GM23338 (cell line): ENCODE measurements around the gene YWHAH. TPM values are rescaled to one million over a fixed set of nuclear protein-coding genes. Genes with fewer than 3 reads are reported as not detected.

Experiments used
- ATAC-seq: fragments of 200-7000 bp; cut with Tn5 transposase; 3 replicates; pipeline ENCODE4 v1.9.1; 2020
- DNase-seq: peaks from one replicate; pipeline ENCODE4 v3.0.0-alpha.2; 2015; ENCODE audit warnings: low spot score
- H2AFZ ChIP-seq: fragments of 200-600 bp; sonication (generic); 2 replicates; pipeline ENCODE4 v1.8.0; 2016; ENCODE audit warnings: antibody characterized with exemption, mild to moderate bottlenecking, moderate library complexity
- H3F3A ChIP-seq: fragments of 200-600 bp; sonication (generic); replicated peaks from 2 replicates; pipeline ENCODE4 v1.8.0; 2017; ENCODE audit warnings: antibody characterized with exemption, mixed run types, low read depth
- H3K27ac ChIP-seq: fragments of 200-600 bp; sonication (generic); 2 replicates; pipeline ENCODE4 v1.6.1; 2016; ENCODE audit warnings: low read depth
- H3K27me3 ChIP-seq: fragments of 200-600 bp; sonication (generic); 2 replicates; pipeline ENCODE4 v1.8.0; 2016; ENCODE audit warnings: mild to moderate bottlenecking, mixed run types, moderate library complexity; ENCODE audit not compliant: insufficient read depth
- H3K36me3 ChIP-seq: fragments of 200-600 bp; sonication (generic); 2 replicates; pipeline ENCODE4 v1.8.0; 2016; ENCODE audit warnings: mild to moderate bottlenecking; ENCODE audit not compliant: insufficient read depth
- H3K4me1 ChIP-seq: fragments of 200-600 bp; sonication (generic); 2 replicates; pipeline ENCODE4 v1.8.0; 2016; ENCODE audit warnings: mild to moderate bottlenecking, moderate library complexity; ENCODE audit not compliant: insufficient read depth
- H3K4me2 ChIP-seq: fragments of 200-600 bp; sonication (generic); 2 replicates; pipeline ENCODE4 v1.7.1; 2017; ENCODE audit warnings: mixed run types
- H3K4me3 ChIP-seq: fragments of 200-600 bp; sonication (generic); 2 replicates; pipeline ENCODE4 v1.6.1; 2016; ENCODE audit warnings: mixed run types
- H3K79me2 ChIP-seq: fragments of 200-600 bp; sonication (generic); replicated peaks from 2 replicates; pipeline ENCODE4 v1.8.0; 2017; ENCODE audit warnings: mild to moderate bottlenecking; ENCODE audit not compliant: insufficient read depth
- H3K9me2 ChIP-seq: fragments of 200-600 bp; sonication (generic); 2 replicates; pipeline ENCODE4 v1.8.0; 2017; ENCODE audit not compliant: insufficient read depth
- H4K20me1 ChIP-seq: fragments of 200-600 bp; sonication (generic); replicated peaks from 2 replicates; pipeline ENCODE4 v1.8.0; 2017; ENCODE audit warnings: mild to moderate bottlenecking; ENCODE audit not compliant: insufficient read depth
- H3K27ac Mint-ChIP-seq: 2 replicates; pipeline ENCODE4 v1.8.0; 2020; ENCODE audit warnings: inconsistent platforms, mild to moderate bottlenecking, moderate library complexity, mixed read lengths
- H3K27me3 Mint-ChIP-seq: 3 replicates; pipeline ENCODE4 v1.8.0; 2022; ENCODE audit warnings: low read depth, mild to moderate bottlenecking, moderate library complexity, mixed read lengths, inconsistent platforms; ENCODE audit not compliant: insufficient read depth, poor library complexity
- H3K36me3 Mint-ChIP-seq: 3 replicates; pipeline ENCODE4 v1.8.0; 2021; ENCODE audit warnings: low read depth, mild to moderate bottlenecking, inconsistent platforms, moderate library complexity, mixed read lengths
- H3K4me1 Mint-ChIP-seq: 3 replicates; pipeline ENCODE4 v1.8.0; 2020; ENCODE audit warnings: mild to moderate bottlenecking, inconsistent platforms, mixed read lengths
- H3K4me3 Mint-ChIP-seq: 3 replicates; pipeline ENCODE4 v1.8.0; 2021; ENCODE audit warnings: moderate library complexity, mild to moderate bottlenecking, inconsistent platforms, mixed read lengths
- H3K9me3 Mint-ChIP-seq: 3 replicates; pipeline ENCODE4 v1.8.0; 2020; ENCODE audit warnings: moderate library complexity, mild to moderate bottlenecking, inconsistent platforms, mixed read lengths
- EZH2 ChIP-seq: fragments of 200-600 bp; sonication (generic); IDR thresholded peaks from one replicate; pipeline ENCODE4 v1.8.0; 2017; ENCODE audit warnings: antibody characterized with exemption, mild to moderate bottlenecking, low read depth; ENCODE audit not compliant: unreplicated experiment
- NANOG ChIP-seq: IDR thresholded peaks from 2 replicates; pipeline ENCODE4 v1.6.1; 2016; ENCODE audit warnings: antibody characterized with exemption, borderline replicate concordance
- POLR2AphosphoS5 ChIP-seq: IDR thresholded peaks from 2 replicates; pipeline ENCODE4 v1.6.1; 2016; ENCODE audit warnings: antibody characterized with exemption, low read depth
- STAT1 ChIP-seq: IDR thresholded peaks from one replicate; pipeline ENCODE4 v1.6.1; 2016; ENCODE audit warnings: antibody characterized with exemption; ENCODE audit not compliant: unreplicated experiment
- ZNF114 ChIP-seq: fragments of 250-450 bp; sonication (Bioruptor Pico); IDR thresholded peaks from 2 replicates; pipeline ENCODE4 v1.5.0; 2020; ENCODE audit warnings: mild to moderate bottlenecking, moderate library complexity
- ZNF331 ChIP-seq: fragments of 250-450 bp; sonication (Bioruptor Pico); IDR thresholded peaks from 2 replicates; pipeline ENCODE4 v1.5.0; 2020; ENCODE audit warnings: low read depth, mild to moderate bottlenecking, moderate library complexity
- polyA plus RNA-seq: library from polyadenylated mRNA; unstranded; fragments of >200 nt; fragmentation: Nextera tagmentation; extraction: Ambion mirVana; gene quantifications from 2 replicates; pipeline ENCODE4 v1.2.1, GENCODE V29; 2016
- total RNA-seq: library from RNA; depleted of rRNA; stranded (reverse); fragments of >200 nt; shearing (Covaris generic); gene quantifications from 2 replicates; pipeline ENCODE4 v1.2.3, GENCODE V29; 2014
- TF ChIP-seq, protein P1 (sequence below): IDR thresholded peaks from 2 replicates; pipeline ENCODE4 v1.6.1; 2016; ENCODE audit warnings: antibody characterized with exemption
- TF ChIP-seq, protein P2 (sequence below): fragments of 250-450 bp; sonication (Bioruptor Pico); IDR thresholded peaks from 2 replicates; pipeline ENCODE4 v1.5.0; 2020; ENCODE audit warnings: mild to moderate bottlenecking, moderate library complexity
- TF ChIP-seq, protein P3 (sequence below), 2 experiments: fragments of 200-600 bp in 1 of 2; sonication (generic) in 1 of 2; conservative IDR thresholded peaks; 2 replicates each; pipeline versions ENCODE4 v1.5.1 to v1.6.1; 2016 to 2017; ENCODE audit warnings: antibody characterized with exemption in 2 of 2, low read depth in 2 of 2, mild to moderate bottlenecking in 2 of 2, moderate library complexity in 1 of 2
- TF ChIP-seq, protein P4 (sequence below): IDR thresholded peaks from one replicate; pipeline ENCODE4 v1.6.1; 2018; ENCODE audit warnings: antibody characterized with exemption; ENCODE audit not compliant: unreplicated experiment

Gene YWHAH
- total and polyA plus RNA-seq, 2 experiments from 2014 or later: 277 to 283 TPM

DNA sequence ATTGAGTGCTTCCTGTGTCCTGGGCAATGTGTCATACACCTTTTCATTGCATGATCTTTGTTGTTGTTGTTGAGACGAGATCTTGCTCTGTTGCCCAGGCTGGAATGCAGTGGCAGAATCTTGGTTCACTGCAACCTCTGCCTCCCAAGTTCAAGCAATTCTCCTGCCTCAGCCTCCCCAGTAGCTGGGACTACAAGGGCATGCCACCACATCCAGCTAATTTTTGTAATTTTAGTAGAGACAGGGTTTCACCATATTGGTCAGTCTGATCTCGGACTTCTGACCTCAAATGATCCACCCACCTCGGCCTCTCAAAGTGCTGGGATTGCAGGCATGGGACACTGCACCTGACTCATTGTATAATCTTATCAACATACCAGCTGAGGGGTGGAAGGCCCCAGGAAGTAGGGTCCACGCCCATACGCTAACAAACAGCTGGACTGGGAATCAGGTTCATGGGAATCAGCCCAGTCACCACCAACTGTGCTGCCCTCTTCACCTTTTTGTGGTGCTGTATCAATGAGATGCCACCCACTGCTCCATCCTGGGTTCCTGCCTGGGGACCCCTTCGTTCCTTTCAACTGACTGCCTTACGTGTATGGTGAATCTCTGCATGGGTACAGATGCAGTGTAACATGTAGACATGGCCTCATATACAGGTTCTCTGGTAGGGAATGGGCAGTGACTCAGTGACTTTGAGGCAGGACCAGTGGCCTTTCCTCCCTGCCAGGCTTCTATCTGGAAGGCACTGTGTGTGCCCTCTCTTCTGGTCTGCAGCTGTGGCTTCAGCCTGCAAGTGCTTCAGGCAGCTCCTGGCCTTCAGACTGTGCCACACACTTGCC, 32.5 kb upstream of the YWHAH start:
- Mint-ChIP-seq H3K4me3 (no peak overlapping the region), H3K27me3 (peaks cover 4% of the 10 kb centered on the region), H3K36me3 (peaks cover 4% of the 10 kb centered on the region; the same call in 1 of the 3 replicates), H3K9me3 (no peaks in the 10 kb centered on the region), H3K4me1 (no peaks in the 10 kb centered on the region), H3K27ac (no peak overlapping the region)
- no peak overlapping the region for H2AFZ ChIP-seq
- no peak for DNase-seq
- H4K20me1 ChIP-seq: no peaks in the 10 kb centered on the region
- no peak overlapping the region for H3K4me2 ChIP-seq
- no peaks in the 10 kb centered on the region for H3K9me2 ChIP-seq
- no peak for ATAC-seq
- H3K4me1 ChIP-seq: no peaks in the 10 kb centered on the region
- H3K27ac ChIP-seq: no peak overlapping the region
- H3K4me3 ChIP-seq: no peak overlapping the region
- no peaks in the 10 kb centered on the region for H3K27me3 ChIP-seq
- no peaks in the 10 kb centered on the region for H3K79me2 ChIP-seq
- no peak for TF ChIP-seq STAT1
- TF ChIP-seq, protein P1, sequence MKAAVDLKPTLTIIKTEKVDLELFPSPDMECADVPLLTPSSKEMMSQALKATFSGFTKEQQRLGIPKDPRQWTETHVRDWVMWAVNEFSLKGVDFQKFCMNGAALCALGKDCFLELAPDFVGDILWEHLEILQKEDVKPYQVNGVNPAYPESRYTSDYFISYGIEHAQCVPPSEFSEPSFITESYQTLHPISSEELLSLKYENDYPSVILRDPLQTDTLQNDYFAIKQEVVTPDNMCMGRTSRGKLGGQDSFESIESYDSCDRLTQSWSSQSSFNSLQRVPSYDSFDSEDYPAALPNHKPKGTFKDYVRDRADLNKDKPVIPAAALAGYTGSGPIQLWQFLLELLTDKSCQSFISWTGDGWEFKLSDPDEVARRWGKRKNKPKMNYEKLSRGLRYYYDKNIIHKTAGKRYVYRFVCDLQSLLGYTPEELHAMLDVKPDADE: no peak
- TF ChIP-seq ZNF114 (CRISPR knock-in tag): no peak
- no peak for TF ChIP-seq EZH2
- TF ChIP-seq ZNF331 (CRISPR knock-in tag): no peak
- TF ChIP-seq, protein P2, sequence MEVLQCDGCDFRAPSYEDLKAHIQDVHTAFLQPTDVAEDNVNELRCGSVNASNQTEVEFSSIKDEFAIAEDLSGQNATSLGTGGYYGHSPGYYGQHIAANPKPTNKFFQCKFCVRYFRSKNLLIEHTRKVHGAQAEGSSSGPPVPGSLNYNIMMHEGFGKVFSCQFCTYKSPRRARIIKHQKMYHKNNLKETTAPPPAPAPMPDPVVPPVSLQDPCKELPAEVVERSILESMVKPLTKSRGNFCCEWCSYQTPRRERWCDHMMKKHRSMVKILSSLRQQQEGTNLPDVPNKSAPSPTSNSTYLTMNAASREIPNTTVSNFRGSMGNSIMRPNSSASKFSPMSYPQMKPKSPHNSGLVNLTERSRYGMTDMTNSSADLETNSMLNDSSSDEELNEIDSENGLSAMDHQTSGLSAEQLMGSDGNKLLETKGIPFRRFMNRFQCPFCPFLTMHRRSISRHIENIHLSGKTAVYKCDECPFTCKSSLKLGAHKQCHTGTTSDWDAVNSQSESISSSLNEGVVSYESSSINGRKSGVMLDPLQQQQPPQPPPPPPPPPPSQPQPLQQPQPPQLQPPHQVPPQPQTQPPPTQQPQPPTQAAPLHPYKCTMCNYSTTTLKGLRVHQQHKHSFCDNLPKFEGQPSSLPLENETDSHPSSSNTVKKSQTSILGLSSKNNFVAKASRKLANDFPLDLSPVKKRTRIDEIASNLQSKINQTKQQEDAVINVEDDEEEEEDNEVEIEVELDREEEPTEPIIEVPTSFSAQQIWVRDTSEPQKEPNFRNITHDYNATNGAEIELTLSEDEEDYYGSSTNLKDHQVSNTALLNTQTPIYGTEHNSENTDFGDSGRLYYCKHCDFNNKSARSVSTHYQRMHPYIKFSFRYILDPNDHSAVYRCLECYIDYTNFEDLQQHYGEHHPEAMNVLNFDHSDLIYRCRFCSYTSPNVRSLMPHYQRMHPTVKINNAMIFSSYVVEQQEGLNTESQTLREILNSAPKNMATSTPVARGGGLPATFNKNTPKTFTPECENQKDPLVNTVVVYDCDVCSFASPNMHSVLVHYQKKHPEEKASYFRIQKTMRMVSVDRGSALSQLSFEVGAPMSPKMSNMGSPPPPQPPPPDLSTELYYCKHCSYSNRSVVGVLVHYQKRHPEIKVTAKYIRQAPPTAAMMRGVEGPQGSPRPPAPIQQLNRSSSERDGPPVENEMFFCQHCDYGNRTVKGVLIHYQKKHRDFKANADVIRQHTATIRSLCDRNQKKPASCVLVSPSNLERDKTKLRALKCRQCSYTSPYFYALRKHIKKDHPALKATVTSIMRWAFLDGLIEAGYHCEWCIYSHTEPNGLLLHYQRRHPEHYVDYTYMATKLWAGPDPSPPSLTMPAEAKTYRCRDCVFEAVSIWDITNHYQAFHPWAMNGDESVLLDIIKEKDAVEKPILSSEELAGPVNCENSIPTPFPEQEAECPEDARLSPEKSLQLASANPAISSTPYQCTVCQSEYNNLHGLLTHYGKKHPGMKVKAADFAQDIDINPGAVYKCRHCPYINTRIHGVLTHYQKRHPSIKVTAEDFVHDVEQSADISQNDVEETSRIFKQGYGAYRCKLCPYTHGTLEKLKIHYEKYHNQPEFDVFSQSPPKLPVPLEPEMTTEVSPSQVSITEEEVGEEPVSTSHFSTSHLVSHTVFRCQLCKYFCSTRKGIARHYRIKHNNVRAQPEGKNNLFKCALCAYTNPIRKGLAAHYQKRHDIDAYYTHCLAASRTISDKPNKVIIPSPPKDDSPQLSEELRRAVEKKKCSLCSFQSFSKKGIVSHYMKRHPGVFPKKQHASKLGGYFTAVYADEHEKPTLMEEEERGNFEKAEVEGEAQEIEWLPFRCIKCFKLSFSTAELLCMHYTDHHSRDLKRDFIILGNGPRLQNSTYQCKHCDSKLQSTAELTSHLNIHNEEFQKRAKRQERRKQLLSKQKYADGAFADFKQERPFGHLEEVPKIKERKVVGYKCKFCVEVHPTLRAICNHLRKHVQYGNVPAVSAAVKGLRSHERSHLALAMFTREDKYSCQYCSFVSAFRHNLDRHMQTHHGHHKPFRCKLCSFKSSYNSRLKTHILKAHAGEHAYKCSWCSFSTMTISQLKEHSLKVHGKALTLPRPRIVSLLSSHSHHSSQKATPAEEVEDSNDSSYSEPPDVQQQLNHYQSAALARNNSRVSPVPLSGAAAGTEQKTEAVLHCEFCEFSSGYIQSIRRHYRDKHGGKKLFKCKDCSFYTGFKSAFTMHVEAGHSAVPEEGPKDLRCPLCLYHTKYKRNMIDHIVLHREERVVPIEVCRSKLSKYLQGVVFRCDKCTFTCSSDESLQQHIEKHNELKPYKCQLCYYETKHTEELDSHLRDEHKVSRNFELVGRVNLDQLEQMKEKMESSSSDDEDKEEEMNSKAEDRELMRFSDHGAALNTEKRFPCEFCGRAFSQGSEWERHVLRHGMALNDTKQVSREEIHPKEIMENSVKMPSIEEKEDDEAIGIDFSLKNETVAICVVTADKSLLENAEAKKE (CRISPR knock-in tag): no peak
- no peak for TF ChIP-seq POLR2AphosphoS5
- TF ChIP-seq, protein P3, sequence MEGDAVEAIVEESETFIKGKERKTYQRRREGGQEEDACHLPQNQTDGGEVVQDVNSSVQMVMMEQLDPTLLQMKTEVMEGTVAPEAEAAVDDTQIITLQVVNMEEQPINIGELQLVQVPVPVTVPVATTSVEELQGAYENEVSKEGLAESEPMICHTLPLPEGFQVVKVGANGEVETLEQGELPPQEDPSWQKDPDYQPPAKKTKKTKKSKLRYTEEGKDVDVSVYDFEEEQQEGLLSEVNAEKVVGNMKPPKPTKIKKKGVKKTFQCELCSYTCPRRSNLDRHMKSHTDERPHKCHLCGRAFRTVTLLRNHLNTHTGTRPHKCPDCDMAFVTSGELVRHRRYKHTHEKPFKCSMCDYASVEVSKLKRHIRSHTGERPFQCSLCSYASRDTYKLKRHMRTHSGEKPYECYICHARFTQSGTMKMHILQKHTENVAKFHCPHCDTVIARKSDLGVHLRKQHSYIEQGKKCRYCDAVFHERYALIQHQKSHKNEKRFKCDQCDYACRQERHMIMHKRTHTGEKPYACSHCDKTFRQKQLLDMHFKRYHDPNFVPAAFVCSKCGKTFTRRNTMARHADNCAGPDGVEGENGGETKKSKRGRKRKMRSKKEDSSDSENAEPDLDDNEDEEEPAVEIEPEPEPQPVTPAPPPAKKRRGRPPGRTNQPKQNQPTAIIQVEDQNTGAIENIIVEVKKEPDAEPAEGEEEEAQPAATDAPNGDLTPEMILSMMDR (conservative IDR thresholded peaks at IDR 0.05; ENCODE audit: low read depth in 2 of 2): no peak
- TF ChIP-seq, protein P4, sequence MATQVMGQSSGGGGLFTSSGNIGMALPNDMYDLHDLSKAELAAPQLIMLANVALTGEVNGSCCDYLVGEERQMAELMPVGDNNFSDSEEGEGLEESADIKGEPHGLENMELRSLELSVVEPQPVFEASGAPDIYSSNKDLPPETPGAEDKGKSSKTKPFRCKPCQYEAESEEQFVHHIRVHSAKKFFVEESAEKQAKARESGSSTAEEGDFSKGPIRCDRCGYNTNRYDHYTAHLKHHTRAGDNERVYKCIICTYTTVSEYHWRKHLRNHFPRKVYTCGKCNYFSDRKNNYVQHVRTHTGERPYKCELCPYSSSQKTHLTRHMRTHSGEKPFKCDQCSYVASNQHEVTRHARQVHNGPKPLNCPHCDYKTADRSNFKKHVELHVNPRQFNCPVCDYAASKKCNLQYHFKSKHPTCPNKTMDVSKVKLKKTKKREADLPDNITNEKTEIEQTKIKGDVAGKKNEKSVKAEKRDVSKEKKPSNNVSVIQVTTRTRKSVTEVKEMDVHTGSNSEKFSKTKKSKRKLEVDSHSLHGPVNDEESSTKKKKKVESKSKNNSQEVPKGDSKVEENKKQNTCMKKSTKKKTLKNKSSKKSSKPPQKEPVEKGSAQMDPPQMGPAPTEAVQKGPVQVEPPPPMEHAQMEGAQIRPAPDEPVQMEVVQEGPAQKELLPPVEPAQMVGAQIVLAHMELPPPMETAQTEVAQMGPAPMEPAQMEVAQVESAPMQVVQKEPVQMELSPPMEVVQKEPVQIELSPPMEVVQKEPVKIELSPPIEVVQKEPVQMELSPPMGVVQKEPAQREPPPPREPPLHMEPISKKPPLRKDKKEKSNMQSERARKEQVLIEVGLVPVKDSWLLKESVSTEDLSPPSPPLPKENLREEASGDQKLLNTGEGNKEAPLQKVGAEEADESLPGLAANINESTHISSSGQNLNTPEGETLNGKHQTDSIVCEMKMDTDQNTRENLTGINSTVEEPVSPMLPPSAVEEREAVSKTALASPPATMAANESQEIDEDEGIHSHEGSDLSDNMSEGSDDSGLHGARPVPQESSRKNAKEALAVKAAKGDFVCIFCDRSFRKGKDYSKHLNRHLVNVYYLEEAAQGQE: no peak
- TF ChIP-seq NANOG: no peak
- H3K36me3 ChIP-seq: no peaks in the 10 kb centered on the region
- H3F3A ChIP-seq: no peaks in the 10 kb centered on the region
